HepG2 (cell line): Measurements from ENCODE around the gene INTS14. TPM values are rescaled to one million over a fixed set of nuclear protein-coding genes. Genes with fewer than 3 reads are reported as not detected.
A peak's percentile ranks its signal among the peaks of the same experiment; 100 is the strongest.

Experiments
- CERS6 ChIP-seq: sonication (generic); formaldehyde crosslinking; IDR thresholded peaks from 2 replicates; pipeline ENCODE4 v1.5.0; 2020; ENCODE audit warnings: missing genetic modification reagents
- ELF3 ChIP-seq: IDR thresholded peaks from 2 replicates; pipeline ENCODE4 v1.6.1; 2016; ENCODE audit warnings: missing genetic modification reagents, missing compliant biosample characterization
- FOXP1 ChIP-seq, 2 experiments: fragments of 450-650 bp in 1 of 2; IDR thresholded peaks; 2 replicates each; pipeline ENCODE4 v1.6.1; 2017 to 2018; ENCODE audit warnings: antibody characterized with exemption in 1 of 2
- HOXA9 ChIP-seq: sonication (generic); formaldehyde crosslinking; IDR thresholded peaks from 2 replicates; pipeline ENCODE4 v1.8.1; 2022; ENCODE audit warnings: missing genetic modification reagents, mild to moderate bottlenecking, moderate library complexity, borderline replicate concordance
- MLXIP ChIP-seq: sonication (generic); formaldehyde crosslinking; IDR thresholded peaks from 2 replicates; pipeline ENCODE4 v1.9.0; 2021; ENCODE audit warnings: missing genetic modification reagents, borderline replicate concordance
- MZF1 ChIP-seq: sonication (generic); formaldehyde crosslinking; IDR thresholded peaks from 2 replicates; pipeline ENCODE4 v1.8.1; 2023; ENCODE audit warnings: mild to moderate bottlenecking, missing genetic modification reagents, borderline replicate concordance
- NFE2L2 ChIP-seq: fragments of 150-350 bp; IDR thresholded peaks from 2 replicates; pipeline ENCODE4 v1.6.1; 2014; ENCODE audit warnings: low read length
- POLR2AphosphoS2 ChIP-seq: IDR thresholded peaks from 2 replicates; pipeline ENCODE4 v1.6.1; 2011; ENCODE audit warnings: low read depth, low read length, improper control_type of control experiment
- SALL2 ChIP-seq: sonication (generic); formaldehyde crosslinking; IDR thresholded peaks from 2 replicates; pipeline ENCODE4 v1.8.1; 2023; ENCODE audit warnings: mild to moderate bottlenecking, missing genetic modification reagents, inconsistent platforms
- SRF ChIP-seq: IDR thresholded peaks from 2 replicates; pipeline ENCODE4 v1.6.1; 2011; ENCODE audit warnings: mild to moderate bottlenecking, low read depth, low read length, moderate library complexity
- SRY ChIP-seq: sonication (generic); formaldehyde crosslinking; IDR thresholded peaks from 2 replicates; pipeline ENCODE4 v1.8.0; 2022; ENCODE audit warnings: mild to moderate bottlenecking, missing genetic modification reagents
- TCF7 ChIP-seq: sonication (generic); IDR thresholded peaks from 2 replicates; pipeline ENCODE4 v1.6.1; 2016; ENCODE audit warnings: antibody characterized with exemption, low read depth
- ZBTB3 ChIP-seq: sonication (generic); formaldehyde crosslinking; IDR thresholded peaks from 2 replicates; pipeline ENCODE4 v1.4.0; 2020; ENCODE audit warnings: low read depth, mild to moderate bottlenecking, moderate library complexity, missing genetic modification reagents, borderline replicate concordance
- ZBTB37 ChIP-seq: sonication (generic); formaldehyde crosslinking; IDR thresholded peaks from 2 replicates; pipeline ENCODE4 v1.4.0; 2020; ENCODE audit warnings: mild to moderate bottlenecking, missing genetic modification reagents
- ZNF24 ChIP-seq: fragments of 450-650 bp; IDR thresholded peaks from 2 replicates; pipeline ENCODE4 v1.6.1; 2017; ENCODE audit warnings: antibody characterized with exemption, mild to moderate bottlenecking
- ZNF33A ChIP-seq: sonication (generic); formaldehyde crosslinking; IDR thresholded peaks from 2 replicates; pipeline ENCODE4 v1.5.1; 2020; ENCODE audit warnings: missing genetic modification reagents, mild to moderate bottlenecking, moderate library complexity, borderline replicate concordance
- ZNF552 ChIP-seq: sonication (generic); formaldehyde crosslinking; IDR thresholded peaks from 2 replicates; pipeline ENCODE4 v1.9.0; 2022; ENCODE audit warnings: missing genetic modification reagents, mild to moderate bottlenecking, borderline replicate concordance
- ZNF768 ChIP-seq: sonication (generic); formaldehyde crosslinking; IDR thresholded peaks from 2 replicates; pipeline ENCODE4 v1.4.0; 2020; ENCODE audit warnings: missing genetic modification reagents
- polyA plus RNA-seq, 8 experiments: library from polyadenylated mRNA; depleted of rRNA in 3 of 8; stranded (reverse) in 7 of 8; unstranded in 1 of 8; fragments of >200 nt; fragmentation: Illumina TruSeq in 4 of 8; extraction: Trizol in 4 of 8; gene quantifications; 2 replicates each; pipeline versions ENCODE4 v1.2.1 to v1.2.3, GENCODE V29; 2011 to 2016; ENCODE audit warnings: low read depth in 4 of 8, missing spikeins in 1 of 8, mixed read lengths in 1 of 8; ENCODE audit not compliant: insufficient read depth in 1 of 8
- total RNA-seq, 5 experiments: library from RNA; depleted of rRNA; stranded (reverse); fragments of >200 nt; fragmentation: Illumina TruSeq; extraction: Trizol; gene quantifications; 2 replicates each; pipeline ENCODE4 v1.2.3, GENCODE V29; 2016; ENCODE audit warnings: low read depth in 1 of 5
- TF ChIP-seq, protein P1 (sequence below): sonication (generic); formaldehyde crosslinking; IDR thresholded peaks from 2 replicates; pipeline ENCODE4 v1.4.0; 2020; ENCODE audit warnings: mild to moderate bottlenecking, missing genetic modification reagents
- TF ChIP-seq, protein P2 (sequence below): sonication (generic); formaldehyde crosslinking; IDR thresholded peaks from 2 replicates; pipeline ENCODE4 v1.5.1; 2020; ENCODE audit warnings: mild to moderate bottlenecking, missing genetic modification reagents

Gene INTS14
- total and polyA plus RNA-seq, 2 of the 13 experiments (the other 11 are each of a cell fraction or from before 2014, with no cell fraction given) = 41.4 to 52.0 TPM

GRCh38 chr15:65610871-65611718, at the start of gene INTS14 (continued):
- TF ChIP-seq SRY (peak; percentile 96), POLR2AphosphoS2 (peak; percentile 84; the same call in 1 of the 2 replicates), MLXIP (CRISPR knock-in tag) (0 out of 2 replicates have a peak, but pooled peaks have one; percentile 20), TCF7 (no peak), ZBTB37 (no peak), ZNF768 (CRISPR knock-in tag) (peak; percentile 90), ZNF33A (CRISPR knock-in tag) (peak; percentile 69), MZF1 (CRISPR knock-in tag) (no peak), HOXA9 (CRISPR knock-in tag) (peak; percentile 89), SRF (peak; percentile 44), SALL2 (CRISPR knock-in tag) (peak; percentile 54), CERS6 (CRISPR knock-in tag) (no peak), FOXP1 (IDR thresholded peaks at IDR 0.05) (no peak), FOXP1 (CRISPR knock-in tag; IDR thresholded peaks at IDR 0.05) (peak; percentile 67), ZNF24 (no peak), ZNF552 (CRISPR knock-in tag) (peak; percentile 89; the same call in 1 of the 2 replicates), NFE2L2 (no peak), ELF3 (CRISPR knock-in tag) (peak; percentile 86), ZBTB3 (CRISPR knock-in tag) (no peak)
- TF ChIP-seq, protein P1, sequence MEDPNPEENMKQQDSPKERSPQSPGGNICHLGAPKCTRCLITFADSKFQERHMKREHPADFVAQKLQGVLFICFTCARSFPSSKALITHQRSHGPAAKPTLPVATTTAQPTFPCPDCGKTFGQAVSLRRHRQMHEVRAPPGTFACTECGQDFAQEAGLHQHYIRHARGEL (CRISPR knock-in tag) = no peak
- TF ChIP-seq, protein P2, sequence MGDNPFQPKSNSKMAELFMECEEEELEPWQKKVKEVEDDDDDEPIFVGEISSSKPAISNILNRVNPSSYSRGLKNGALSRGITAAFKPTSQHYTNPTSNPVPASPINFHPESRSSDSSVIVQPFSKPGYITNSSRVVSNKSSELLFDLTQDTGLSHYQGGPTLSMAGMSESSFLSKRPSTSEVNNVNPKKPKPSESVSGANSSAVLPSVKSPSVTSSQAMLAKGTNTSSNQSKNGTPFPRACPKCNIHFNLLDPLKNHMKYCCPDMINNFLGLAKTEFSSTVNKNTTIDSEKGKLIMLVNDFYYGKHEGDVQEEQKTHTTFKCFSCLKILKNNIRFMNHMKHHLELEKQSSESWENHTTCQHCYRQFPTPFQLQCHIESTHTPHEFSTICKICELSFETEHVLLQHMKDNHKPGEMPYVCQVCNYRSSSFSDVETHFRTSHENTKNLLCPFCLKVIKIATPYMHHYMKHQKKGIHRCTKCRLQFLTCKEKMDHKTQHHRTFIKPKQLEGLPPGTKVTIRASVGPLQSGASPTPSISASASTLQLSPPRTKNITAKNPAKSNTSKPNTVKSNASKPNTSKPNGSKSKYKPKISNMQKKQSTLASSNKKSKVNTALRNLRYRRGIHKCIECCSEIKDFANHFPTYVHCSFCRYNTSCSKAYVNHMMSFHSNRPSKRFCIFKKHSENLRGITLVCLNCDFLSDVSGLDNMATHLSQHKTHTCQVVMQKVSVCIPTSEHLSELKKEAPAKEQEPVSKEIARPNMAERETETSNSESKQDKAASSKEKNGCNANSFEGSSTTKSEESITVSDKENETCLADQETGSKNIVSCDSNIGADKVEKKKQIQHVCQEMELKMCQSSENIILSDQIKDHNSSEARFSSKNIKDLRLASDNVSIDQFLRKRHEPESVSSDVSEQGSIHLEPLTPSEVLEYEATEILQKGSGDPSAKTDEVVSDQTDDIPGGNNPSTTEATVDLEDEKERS (CRISPR knock-in tag) = no peak
